ENCODE data around the gene CDHR4.

GRCh38 chr3:49840388-49840787, 40.7 kb upstream of the CDHR4 start:
- no peak for TF ChIP-seq POLR2A (IDR thresholded peaks at IDR 0.05)
- no peak for TF ChIP-seq CTCF (IDR thresholded peaks at IDR 0.05)

All from heart left ventricle (tissue), 13 donors.